Ishikawa (cell line): ENCODE results near the gene RUFY3.

Source experiments
- CEBPB ChIP-seq: IDR thresholded peaks from 2 replicates; pipeline ENCODE4 v1.6.1; 2012
- CREB1 ChIP-seq: IDR thresholded peaks from 2 replicates; pipeline ENCODE4 v1.6.1; 2012; ENCODE audit warnings: low read depth
- EGR1 ChIP-seq: IDR thresholded peaks from 2 replicates; pipeline ENCODE4 v1.6.1; 2012
- EP300 ChIP-seq: IDR thresholded peaks from 2 replicates; pipeline ENCODE4 v1.6.1; 2012; ENCODE audit warnings: borderline replicate concordance
- FOXM1 ChIP-seq: IDR thresholded peaks from 2 replicates; pipeline ENCODE4 v1.6.1; 2012; ENCODE audit warnings: low read depth, borderline replicate concordance
- MAX ChIP-seq: IDR thresholded peaks from 2 replicates; pipeline ENCODE4 v1.6.1; 2012
- NFIC ChIP-seq: IDR thresholded peaks from 2 replicates; pipeline ENCODE4 v1.6.1; 2012
- RAD21 ChIP-seq: IDR thresholded peaks from 2 replicates; pipeline ENCODE4 v1.6.1; 2012; ENCODE audit warnings: low read depth
- REST ChIP-seq: IDR thresholded peaks from 2 replicates; pipeline ENCODE4 v1.6.1; 2012; ENCODE audit warnings: low read depth, mild to moderate bottlenecking
- TAF1 ChIP-seq: IDR thresholded peaks from 2 replicates; pipeline ENCODE4 v1.6.1; 2012; ENCODE audit warnings: low read depth, mild to moderate bottlenecking
- TCF12 ChIP-seq: IDR thresholded peaks from 2 replicates; pipeline ENCODE4 v1.6.1; 2012; ENCODE audit warnings: low read depth
- TEAD4 ChIP-seq: IDR thresholded peaks from 2 replicates; pipeline ENCODE4 v1.6.1; 2012
- USF1 ChIP-seq: IDR thresholded peaks from 2 replicates; pipeline ENCODE4 v1.6.1; 2012
- YY1 ChIP-seq: IDR thresholded peaks from 2 replicates; pipeline ENCODE4 v1.6.1; 2012; ENCODE audit warnings: low read depth
- ZBTB7A ChIP-seq: IDR thresholded peaks from 2 replicates; pipeline ENCODE4 v1.6.1; 2012; ENCODE audit warnings: low read depth

The RUFY3 gene

GRCh38 chr4:70680934-70681333 lies 40.8 kb upstream of the RUFY3 start:
- TF ChIP-seq USF1, result no peak
- no peak for TF ChIP-seq EP300
- TF ChIP-seq CREB1, result no peak
- TF ChIP-seq FOXM1, result no peak
- TF ChIP-seq TEAD4, result no peak
- no peak for TF ChIP-seq RAD21
- TF ChIP-seq TAF1, result no peak
- no peak for TF ChIP-seq REST
- no peak for TF ChIP-seq ZBTB7A
- TF ChIP-seq MAX, result no peak
- TF ChIP-seq YY1, result no peak
- no peak for TF ChIP-seq EGR1
- no peak for TF ChIP-seq TCF12

- TF ChIP-seq TEAD4, result no peak
- no peak for TF ChIP-seq MAX
- TF ChIP-seq EP300, result no peak
- no peak for TF ChIP-seq EGR1
- no peak for TF ChIP-seq CEBPB
- TF ChIP-seq REST, result no peak
- TF ChIP-seq TAF1, result no peak
- TF ChIP-seq TCF12, result no peak
- no peak for TF ChIP-seq NFIC
- TF ChIP-seq YY1, result no peak
- no peak for TF ChIP-seq RAD21
- TF ChIP-seq USF1, result no peak
- no peak for TF ChIP-seq FOXM1
- no peak for TF ChIP-seq ZBTB7A
- no peak for TF ChIP-seq CREB1
Observed at GRCh38 chr4:70681704-70682103, 40.1 kb upstream of the RUFY3 start.

GRCh38 chr4:70687392-70687791 lies 34.4 kb upstream of the RUFY3 start:
- TF ChIP-seq EP300 (no peak), TCF12 (no peak), EGR1 (no peak), ZBTB7A (no peak), FOXM1 (no peak), REST (no peak), MAX (no peak), RAD21 (no peak), CREB1 (no peak), USF1 (no peak), CEBPB (no peak), YY1 (no peak), NFIC (no peak), TEAD4 (no peak), TAF1 (no peak)
